ENCODE data around the gene CIAO3.

The CIAO3 gene

GRCh38 chr16:734208-734980, 6.4 kb downstream of the CIAO3 start:
- TF ChIP-seq TCF7L2 (IDR thresholded peaks at IDR 0.05; ENCODE audit: borderline replicate concordance, low read depth, low read length) (no peak), ZNF76 (tag by site-specific recombination; IDR thresholded peaks at IDR 0.05; ENCODE audit: borderline replicate concordance, low read depth) (no peak), HOXD13 (CRISPR knock-in tag; IDR thresholded peaks at IDR 0.05; ENCODE audit: borderline replicate concordance) (no peak), EGR2 (tag by site-specific recombination; IDR thresholded peaks at IDR 0.05; ENCODE audit: low read depth) (peak; percentile 47; the same call in 1 of the 2 replicates), ZNF433 (tag by site-specific recombination; IDR thresholded peaks at IDR 0.05; ENCODE audit: low read depth) (no peak)
- TF ChIP-seq, protein P1, sequence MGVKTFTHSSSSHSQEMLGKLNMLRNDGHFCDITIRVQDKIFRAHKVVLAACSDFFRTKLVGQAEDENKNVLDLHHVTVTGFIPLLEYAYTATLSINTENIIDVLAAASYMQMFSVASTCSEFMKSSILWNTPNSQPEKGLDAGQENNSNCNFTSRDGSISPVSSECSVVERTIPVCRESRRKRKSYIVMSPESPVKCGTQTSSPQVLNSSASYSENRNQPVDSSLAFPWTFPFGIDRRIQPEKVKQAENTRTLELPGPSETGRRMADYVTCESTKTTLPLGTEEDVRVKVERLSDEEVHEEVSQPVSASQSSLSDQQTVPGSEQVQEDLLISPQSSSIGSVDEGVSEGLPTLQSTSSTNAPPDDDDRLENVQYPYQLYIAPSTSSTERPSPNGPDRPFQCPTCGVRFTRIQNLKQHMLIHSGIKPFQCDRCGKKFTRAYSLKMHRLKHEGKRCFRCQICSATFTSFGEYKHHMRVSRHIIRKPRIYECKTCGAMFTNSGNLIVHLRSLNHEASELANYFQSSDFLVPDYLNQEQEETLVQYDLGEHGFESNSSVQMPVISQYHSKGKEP (tag by site-specific recombination; IDR thresholded peaks at IDR 0.05), result no peak
- CTCF ChIA-PET, result interaction anchor here (0.6 to 2.9 kb wide), 3 partner anchors 22 to 343 kb away, joined by 3 to 10 read pairs (median 3); no protein-coding TSS in a partner anchor
- H3K27ac ChIP-seq (ENCODE audit: extremely low read depth, low read depth, low read length), result no peak overlapping the region
- H3K4me1 ChIP-seq (ENCODE audit: control insufficient read depth, insufficient read depth, low read length), result no peaks in the 10 kb centered on the region
- POLR2A ChIA-PET, result no interaction called here
- H3K36me3 ChIP-seq (ENCODE audit: control insufficient read depth in 2 of 2, insufficient read depth in 1 of 2, low read length in 2 of 2), result peaks cover 6 to 73% of the 10 kb centered on the region in 2 experiments; a peak in 2 of 3 replicates
- no peaks in the 10 kb centered on the region for H3K9me3 ChIP-seq (ENCODE audit: control insufficient read depth, insufficient read depth, low read depth, low read length)
- H3K4me3 ChIP-seq (ENCODE audit: low read depth, low read length), result no peak overlapping the region

GRCh38 chr16:733382-734207, 7.2 kb downstream of the CIAO3 start:
- ChIA-PET CTCF (interaction anchor here (0.6 to 2.9 kb wide), 4 partner anchors 16 to 342 kb away, joined by 3 to 10 read pairs (median 4); no protein-coding TSS in a partner anchor), POLR2A (no interaction called here)
- H3K4me1 ChIP-seq (ENCODE audit: control insufficient read depth, insufficient read depth, low read length), result no peaks in the 10 kb centered on the region
- no peak for TF ChIP-seq SCRT1 (tag by site-specific recombination; IDR thresholded peaks at IDR 0.05; ENCODE audit: borderline replicate concordance)
- TF ChIP-seq, protein P2, sequence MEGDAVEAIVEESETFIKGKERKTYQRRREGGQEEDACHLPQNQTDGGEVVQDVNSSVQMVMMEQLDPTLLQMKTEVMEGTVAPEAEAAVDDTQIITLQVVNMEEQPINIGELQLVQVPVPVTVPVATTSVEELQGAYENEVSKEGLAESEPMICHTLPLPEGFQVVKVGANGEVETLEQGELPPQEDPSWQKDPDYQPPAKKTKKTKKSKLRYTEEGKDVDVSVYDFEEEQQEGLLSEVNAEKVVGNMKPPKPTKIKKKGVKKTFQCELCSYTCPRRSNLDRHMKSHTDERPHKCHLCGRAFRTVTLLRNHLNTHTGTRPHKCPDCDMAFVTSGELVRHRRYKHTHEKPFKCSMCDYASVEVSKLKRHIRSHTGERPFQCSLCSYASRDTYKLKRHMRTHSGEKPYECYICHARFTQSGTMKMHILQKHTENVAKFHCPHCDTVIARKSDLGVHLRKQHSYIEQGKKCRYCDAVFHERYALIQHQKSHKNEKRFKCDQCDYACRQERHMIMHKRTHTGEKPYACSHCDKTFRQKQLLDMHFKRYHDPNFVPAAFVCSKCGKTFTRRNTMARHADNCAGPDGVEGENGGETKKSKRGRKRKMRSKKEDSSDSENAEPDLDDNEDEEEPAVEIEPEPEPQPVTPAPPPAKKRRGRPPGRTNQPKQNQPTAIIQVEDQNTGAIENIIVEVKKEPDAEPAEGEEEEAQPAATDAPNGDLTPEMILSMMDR (tag by site-specific recombination; IDR thresholded peaks at IDR 0.05), result peak; percentile 50
- TF ChIP-seq ZNF324 (tag by site-specific recombination; IDR thresholded peaks at IDR 0.05), result no peak
- no peaks in the 10 kb centered on the region for H3K9me3 ChIP-seq (ENCODE audit: control insufficient read depth, insufficient read depth, low read depth, low read length)
- H3K27ac ChIP-seq (ENCODE audit: extremely low read depth, low read depth, low read length), result no peak overlapping the region
- no peak overlapping the region for H3K4me3 ChIP-seq (ENCODE audit: low read depth, low read length)
- H3K36me3 ChIP-seq (ENCODE audit: control insufficient read depth in 2 of 2, insufficient read depth in 1 of 2, low read length in 2 of 2), result peaks cover 4 to 70% of the 10 kb centered on the region in 2 experiments; a peak in 2 of 3 replicates

DNA sequence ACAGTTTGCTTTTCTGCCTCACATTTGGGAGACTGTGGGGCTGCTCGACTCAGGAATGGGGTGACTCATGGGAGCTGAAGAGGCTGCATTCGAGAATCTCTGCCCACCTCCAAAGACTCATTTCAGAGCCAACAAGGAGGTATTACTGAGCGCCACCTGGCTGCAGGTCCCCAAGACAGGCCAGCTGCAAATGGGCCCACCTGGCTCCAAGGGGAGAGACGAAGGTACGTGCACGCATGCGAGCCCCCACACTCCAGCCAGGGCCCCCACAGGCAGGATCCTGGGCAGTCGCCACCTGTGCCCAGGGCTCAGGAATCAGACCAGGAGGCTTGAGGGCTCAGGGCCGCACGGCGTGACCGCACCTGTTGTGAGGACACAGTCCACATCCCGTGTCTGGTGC, 7.9 kb downstream of the CIAO3 start:
- CTCF ChIA-PET, result interaction anchor here (1.0 to 1.6 kb wide), 5 partner anchors 8 to 21 kb away, joined by 3 to 6 read pairs (median 5); partner anchors contain the start of genes ANTKMT and CIAO3
- Histone ChIP-seq H3K4me3 (ENCODE audit: low read depth, low read length) (no peak overlapping the region), H3K4me1 (ENCODE audit: control insufficient read depth, insufficient read depth, low read length) (no peaks in the 10 kb centered on the region), H3K36me3 (ENCODE audit: control insufficient read depth in 2 of 2, insufficient read depth in 1 of 2, low read length in 2 of 2) (peaks cover 3 to 68% of the 10 kb centered on the region in 2 experiments; a peak in 2 of 3 replicates), H3K9me3 (ENCODE audit: control insufficient read depth, insufficient read depth, low read depth, low read length) (no peaks in the 10 kb centered on the region), H3K27ac (ENCODE audit: extremely low read depth, low read depth, low read length) (no peak overlapping the region)
- TF ChIP-seq, protein P3, sequence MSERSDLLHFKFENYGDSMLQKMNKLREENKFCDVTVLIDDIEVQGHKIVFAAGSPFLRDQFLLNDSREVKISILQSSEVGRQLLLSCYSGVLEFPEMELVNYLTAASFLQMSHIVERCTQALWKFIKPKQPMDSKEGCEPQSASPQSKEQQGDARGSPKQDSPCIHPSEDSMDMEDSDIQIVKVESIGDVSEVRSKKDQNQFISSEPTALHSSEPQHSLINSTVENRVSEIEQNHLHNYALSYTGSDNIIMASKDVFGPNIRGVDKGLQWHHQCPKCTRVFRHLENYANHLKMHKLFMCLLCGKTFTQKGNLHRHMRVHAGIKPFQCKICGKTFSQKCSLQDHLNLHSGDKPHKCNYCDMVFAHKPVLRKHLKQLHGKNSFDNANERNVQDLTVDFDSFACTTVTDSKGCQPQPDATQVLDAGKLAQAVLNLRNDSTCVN (tag by site-specific recombination; optimal IDR thresholded peaks at IDR 0.05), result no peak
- TF ChIP-seq PRDM2 (tag by site-specific recombination; IDR thresholded peaks at IDR 0.05; ENCODE audit: borderline replicate concordance) (no peak), ZNF670 (tag by site-specific recombination; IDR thresholded peaks at IDR 0.05; ENCODE audit: low read depth) (no peak), ZNF560 (tag by site-specific recombination; IDR thresholded peaks at IDR 0.05; ENCODE audit: borderline replicate concordance) (no peak)
- TF ChIP-seq, protein P2 (tag by site-specific recombination; IDR thresholded peaks at IDR 0.05), result 0 out of 2 replicates have a peak, but pooled peaks have one; percentile 25
- POLR2A ChIA-PET, result no interaction called here
